Thyroid gland (tissue), 4 donors: ENCODE results near the gene MEIOB.

Experiments used
- POLR2A ChIP-seq, 2 donors: fragments of 450-650 bp; IDR thresholded peaks; one replicate each; pipeline ENCODE4 v1.6.1; 2017; ENCODE audit warnings: antibody characterized with exemption in 2 of 2, mild to moderate bottlenecking in 2 of 2, moderate library complexity in 1 of 2
- TF ChIP-seq, protein P1 (sequence below), 6 experiments: fragments of 200-600 bp in 3 of 6; fragments of 450-650 bp in 3 of 6; sonication (generic) in 3 of 6; IDR thresholded peaks; one replicate each; pipeline ENCODE4 v1.5.1; 2016 to 2019; ENCODE audit warnings: antibody characterized with exemption in 6 of 6, mild to moderate bottlenecking in 2 of 6, inconsistent platforms in 1 of 6, moderate library complexity in 1 of 6

DNA sequence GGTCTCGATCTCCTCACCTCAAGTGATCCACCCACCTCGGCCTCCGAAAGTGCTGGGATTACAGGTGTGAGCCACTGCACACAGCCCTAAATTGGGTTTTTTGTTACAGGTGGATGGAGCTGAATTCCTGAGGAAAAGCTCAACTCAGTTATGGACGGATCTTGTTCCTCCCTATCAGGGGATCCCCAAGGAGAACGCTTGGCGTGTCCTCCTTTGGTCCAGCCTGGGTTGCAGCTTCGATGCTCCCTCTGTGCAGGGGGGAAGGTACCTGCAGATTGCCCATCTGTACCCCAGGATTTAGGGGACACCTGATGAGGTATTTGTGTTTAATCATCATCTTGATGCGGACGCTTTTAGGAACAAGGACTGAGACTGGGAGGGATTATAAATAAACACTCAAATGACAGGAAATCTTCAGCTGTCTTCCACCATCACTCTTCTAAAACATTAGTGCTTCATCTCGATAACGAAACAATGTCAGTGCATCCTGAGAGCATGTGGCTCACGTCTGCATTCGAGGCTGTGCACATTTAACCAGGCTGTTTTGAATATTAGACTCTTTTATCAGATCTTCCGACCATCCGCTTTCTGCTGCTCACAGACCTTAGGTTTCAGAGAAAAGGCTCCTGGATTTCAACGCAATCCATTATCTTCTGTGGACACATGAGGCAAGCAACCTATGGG lies 18.2 kb upstream of the MEIOB start:
- TF ChIP-seq, protein P1, sequence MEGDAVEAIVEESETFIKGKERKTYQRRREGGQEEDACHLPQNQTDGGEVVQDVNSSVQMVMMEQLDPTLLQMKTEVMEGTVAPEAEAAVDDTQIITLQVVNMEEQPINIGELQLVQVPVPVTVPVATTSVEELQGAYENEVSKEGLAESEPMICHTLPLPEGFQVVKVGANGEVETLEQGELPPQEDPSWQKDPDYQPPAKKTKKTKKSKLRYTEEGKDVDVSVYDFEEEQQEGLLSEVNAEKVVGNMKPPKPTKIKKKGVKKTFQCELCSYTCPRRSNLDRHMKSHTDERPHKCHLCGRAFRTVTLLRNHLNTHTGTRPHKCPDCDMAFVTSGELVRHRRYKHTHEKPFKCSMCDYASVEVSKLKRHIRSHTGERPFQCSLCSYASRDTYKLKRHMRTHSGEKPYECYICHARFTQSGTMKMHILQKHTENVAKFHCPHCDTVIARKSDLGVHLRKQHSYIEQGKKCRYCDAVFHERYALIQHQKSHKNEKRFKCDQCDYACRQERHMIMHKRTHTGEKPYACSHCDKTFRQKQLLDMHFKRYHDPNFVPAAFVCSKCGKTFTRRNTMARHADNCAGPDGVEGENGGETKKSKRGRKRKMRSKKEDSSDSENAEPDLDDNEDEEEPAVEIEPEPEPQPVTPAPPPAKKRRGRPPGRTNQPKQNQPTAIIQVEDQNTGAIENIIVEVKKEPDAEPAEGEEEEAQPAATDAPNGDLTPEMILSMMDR (IDR thresholded peaks at IDR 0.05), result no peak
- no peak for TF ChIP-seq POLR2A (IDR thresholded peaks at IDR 0.05)
